Fibroblast of skin of left quadriceps (primary cell): ENCODE results near the gene STOML2.
"Not testable (repeated sequence)": the region's sequence is repeated elsewhere in the genome, so short reads cannot be mapped to it uniquely, and the experiment has no call there.

Experiments used
- DNase-seq, 2 experiments: peaks; one replicate each; pipeline ENCODE4 v3.0.0-alpha.2; 2013; ENCODE audit warnings: low read depth in 2 of 2

STOML2 gene

GRCh38 chr9:35102769-35103659 is at the start of gene STOML2:
Gene STOML2, minus strand, starts transcription at chr9:35103131. Its CDS starts 37 bp downstream, at chr9:35103094.
- peak; percentile 84 to 87 for DNase-seq

- not testable (repeated sequence) for DNase-seq
Measured at GRCh38 chr9:35147941-35148563, 45.1 kb upstream of the STOML2 start.

- no peak for DNase-seq
Measured at GRCh38 chr9:35142037-35142436, 39.1 kb upstream of the STOML2 start.

- no peak for DNase-seq
Measured at GRCh38 chr9:35140093-35140492, 37.2 kb upstream of the STOML2 start.

- no peak for DNase-seq
Measured at GRCh38 chr9:35136866-35137265, 33.9 kb upstream of the STOML2 start.

GRCh38 chr9:35135988-35136387 is 33.1 kb upstream of the STOML2 start:
- no peak for DNase-seq

GRCh38 chr9:35134920-35135319 is 32.0 kb upstream of the STOML2 start:
- DNase-seq: no peak

GRCh38 chr9:35116898-35117551 is 14.1 kb upstream of the STOML2 start:
- DNase-seq: peak; percentile 88 to 89

- no peak for DNase-seq
Measured at GRCh38 chr9:35116539-35116897, 13.6 kb upstream of the STOML2 start.

- peak; percentile 95 for DNase-seq
Measured at GRCh38 chr9:35115680-35116538, 13.0 kb upstream of the STOML2 start, which contains the start of gene ATOSB. Gene ATOSB, minus strand, starts transcription at chr9:35115862. Its CDS starts 7,588 bp downstream, at chr9:35108274.

GRCh38 chr9:35114840-35115628 is 12.1 kb upstream of the STOML2 start:
- no peak for DNase-seq

- DNase-seq: peak; percentile 92 to 93
Measured at GRCh38 chr9:35114113-35114839, 11.3 kb upstream of the STOML2 start.

GRCh38 chr9:35112257-35113020 is 9.5 kb upstream of the STOML2 start:
- no peak for DNase-seq

- peak; percentile 97 for DNase-seq
Measured at GRCh38 chr9:35111001-35111933, 8.3 kb upstream of the STOML2 start.

GRCh38 chr9:35110327-35110761 is 7.4 kb upstream of the STOML2 start:
- DNase-seq: no peak

GRCh38 chr9:35108946-35109575 is 6.1 kb upstream of the STOML2 start:
- DNase-seq: no peak

- DNase-seq: no peak
Measured at GRCh38 chr9:35108461-35108860, 5.5 kb upstream of the STOML2 start.
